Measurements from ENCODE around the gene CD2AP.

GRCh38 chr6:47592131-47592840, 114.7 kb downstream of the CD2AP start:
- no peak for TF ChIP-seq CTCF (IDR thresholded peaks at IDR 0.05)
- TF ChIP-seq POLR2AphosphoS5 (IDR thresholded peaks at IDR 0.05) = no peak
- no peak for TF ChIP-seq POLR2A (IDR thresholded peaks at IDR 0.05)

All from transverse colon (tissue), 4 donors.